Liver (tissue), 9 donors: ENCODE measurements around the gene RALGPS2. TPM values are rescaled to one million over a fixed set of nuclear protein-coding genes. Genes with fewer than 3 reads are reported as not detected.

Experiments used
- DNase-seq: peaks from one replicate; pipeline ENCODE4 v3.0.0-alpha.2; 2017; ENCODE audit warnings: low spot score
- H3K27ac ChIP-seq, 2 donors: one replicate each; pipeline ENCODE4 v1.7.0; 2013; ENCODE audit warnings: inconsistent platforms in 2 of 2, low read length in 2 of 2, control low read depth in 1 of 2, low read depth in 1 of 2, mild to moderate bottlenecking in 1 of 2
- H3K27me3 ChIP-seq, 4 donors: one replicate each; pipeline versions ENCODE4 v1.6.1 to v1.7.0; 2013; ENCODE audit warnings: low read length in 3 of 4, inconsistent platforms in 1 of 4, mild to moderate bottlenecking in 1 of 4, moderate library complexity in 1 of 4; ENCODE audit not compliant: control insufficient read depth in 4 of 4, insufficient read depth in 4 of 4
- H3K36me3 ChIP-seq, 4 donors: one replicate each; pipeline versions ENCODE4 v1.6.1 to v1.7.0; 2013; ENCODE audit warnings: low read length in 3 of 4, mild to moderate bottlenecking in 3 of 4, low read depth in 1 of 4, moderate library complexity in 1 of 4; ENCODE audit not compliant: control insufficient read depth in 4 of 4, insufficient read depth in 3 of 4
- H3K4me1 ChIP-seq, 4 donors: one replicate each; pipeline versions ENCODE4 v1.6.1 to v1.7.0; 2013; ENCODE audit warnings: low read length in 3 of 4, mild to moderate bottlenecking in 3 of 4, moderate library complexity in 1 of 4; ENCODE audit not compliant: control insufficient read depth in 4 of 4, insufficient read depth in 4 of 4
- H3K4me3 ChIP-seq, 3 donors: one replicate each; pipeline versions ENCODE4 v1.6.1 to v1.7.0; 2013; ENCODE audit warnings: low read length in 3 of 3, control low read depth in 1 of 3, low read depth in 1 of 3, mild to moderate bottlenecking in 1 of 3
- H3K9ac ChIP-seq, 2 donors: one replicate each; pipeline ENCODE4 v1.7.0; 2013; ENCODE audit warnings: low read length in 2 of 2, mild to moderate bottlenecking in 2 of 2, moderate library complexity in 2 of 2, control low read depth in 1 of 2, low read depth in 1 of 2
- H3K9me3 ChIP-seq, 4 donors: one replicate each; pipeline versions ENCODE4 v1.6.1 to v1.7.0; 2013; ENCODE audit warnings: low read length in 3 of 4; ENCODE audit not compliant: control insufficient read depth in 4 of 4
- ATF3 ChIP-seq: IDR thresholded peaks from 2 replicates; pipeline ENCODE4 v1.6.1; 2016; ENCODE audit warnings: antibody characterized with exemption
- CTCF ChIP-seq: fragments of 150-350 bp; IDR thresholded peaks from 2 replicates; pipeline ENCODE4 v1.5.1; 2017; ENCODE audit warnings: improper control_type of control experiment, low read depth, low read length; ENCODE audit not compliant: missing input control
- EGR1 ChIP-seq, 2 donors: IDR thresholded peaks; 2 replicates each; pipeline ENCODE4 v1.6.1; 2016 to 2018; ENCODE audit warnings: antibody characterized with exemption in 2 of 2, low read depth in 2 of 2
- FOXA1 ChIP-seq: IDR thresholded peaks from 2 replicates; pipeline ENCODE4 v1.6.1; 2016; ENCODE audit warnings: antibody characterized with exemption
- FOXA2 ChIP-seq: IDR thresholded peaks from 2 replicates; pipeline ENCODE4 v1.6.1; 2016; ENCODE audit warnings: antibody characterized with exemption
- GABPA ChIP-seq, 2 donors: IDR thresholded peaks in 1 of 2; conservative IDR thresholded peaks in 1 of 2; 2 replicates each; pipeline ENCODE4 v1.6.1; 2016; ENCODE audit warnings: antibody characterized with exemption in 2 of 2, mild to moderate bottlenecking in 1 of 2, moderate library complexity in 1 of 2
- HNF4A ChIP-seq, 2 donors: conservative IDR thresholded peaks; 2 replicates each; pipeline ENCODE4 v1.6.1; 2016; ENCODE audit warnings: antibody characterized with exemption in 2 of 2, mild to moderate bottlenecking in 2 of 2
- JUND ChIP-seq, 2 donors: IDR thresholded peaks; 2 replicates each; pipeline ENCODE4 v1.6.1; 2016; ENCODE audit warnings: antibody characterized with exemption in 2 of 2
- MAX ChIP-seq: IDR thresholded peaks from 2 replicates; pipeline ENCODE4 v1.6.1; 2016; ENCODE audit warnings: antibody characterized with exemption
- NR2F2 ChIP-seq: IDR thresholded peaks from 2 replicates; pipeline ENCODE4 v1.6.1; 2016; ENCODE audit warnings: antibody characterized with exemption
- RAD21 ChIP-seq, 2 donors: IDR thresholded peaks; 2 replicates each; pipeline ENCODE4 v1.6.1; 2016; ENCODE audit warnings: antibody characterized with exemption in 2 of 2, mild to moderate bottlenecking in 2 of 2
- REST ChIP-seq: IDR thresholded peaks from 2 replicates; pipeline ENCODE4 v1.6.1; 2016; ENCODE audit warnings: antibody characterized with exemption, mild to moderate bottlenecking
- RXRA ChIP-seq, 2 donors: IDR thresholded peaks; 2 replicates each; pipeline ENCODE4 v1.6.1; 2017 to 2018; ENCODE audit warnings: antibody characterized with exemption in 2 of 2, mild to moderate bottlenecking in 1 of 2
- SP1 ChIP-seq: IDR thresholded peaks from 2 replicates; pipeline ENCODE4 v1.6.1; 2018; ENCODE audit warnings: antibody characterized with exemption, mild to moderate bottlenecking
- TAF1 ChIP-seq: conservative IDR thresholded peaks from 2 replicates; pipeline ENCODE4 v1.6.1; 2016; ENCODE audit warnings: antibody characterized with exemption, mild to moderate bottlenecking
- YY1 ChIP-seq: IDR thresholded peaks from 2 replicates; pipeline ENCODE4 v1.6.1; 2016; ENCODE audit warnings: antibody characterized with exemption, mild to moderate bottlenecking
- ZBTB33 ChIP-seq: IDR thresholded peaks from 2 replicates; pipeline ENCODE4 v1.6.1; 2016; ENCODE audit warnings: antibody characterized with exemption
- WGBS: extraction: QIAGEN DNeasy Blood & Tissue Kit; methylation state at CpG from one replicate; pipeline ENCODE4 v1.1.7; 2013; 5-methylcytosine and 5-hydroxymethylcytosine counted together
- polyA plus RNA-seq, 2 donors: library from polyadenylated mRNA; stranded (reverse) in 1 of 2; unstranded in 1 of 2; fragments of 200-250 nt in 1 of 2; fragments of >200 nt in 1 of 2; fragmentation: Nextera tagmentation in 1 of 2; extraction: Ambion mirVana in 1 of 2; gene quantifications; one replicate each; pipeline versions ENCODE4 v1.2.1 to v1.2.3, GENCODE V29; 2013 to 2015
- total RNA-seq, 2 donors: library from RNA; depleted of rRNA; stranded (reverse); fragments of >200 nt; gene quantifications; one replicate each; pipeline ENCODE4 v1.2.3, GENCODE V29; 2014
- donor health status: healthy.
- donor health status: healthy.
- donor health status: healthy.
- donor health status: healthy.
- donor health status: healthy.

Gene RALGPS2
- total and polyA plus RNA-seq, 4 donors, result 8.1 to 39.2 (median 16.9) TPM

- Histone ChIP-seq H3K4me3 (no peak overlapping the region), H3K36me3 (no peaks in the 10 kb centered on the region), H3K9ac (no peak overlapping the region), H3K4me1 (no peaks in the 10 kb centered on the region), H3K27ac (no peak overlapping the region), H3K27me3 (no peaks in the 10 kb centered on the region), H3K9me3 (no peaks in the 10 kb centered on the region)
- WGBS, result 99% methylated on average over 2 of the region's 2 CpGs
- TF ChIP-seq NR2F2 (no peak), RAD21 (IDR thresholded peaks at IDR 0.05) (no peak), GABPA (IDR thresholded peaks at IDR 0.05 in 1 of 2, conservative IDR thresholded peaks at IDR 0.05 in 1 of 2) (no peak), ZBTB33 (no peak), RXRA (IDR thresholded peaks at IDR 0.05) (no peak), TAF1 (no peak), REST (no peak), ATF3 (no peak), YY1 (no peak), JUND (IDR thresholded peaks at IDR 0.05) (no peak), MAX (no peak)
- DNase-seq, result no peak
Observed at GRCh38 chr1:178857126-178857525, 132.1 kb downstream of the RALGPS2 start.

GRCh38 chr1:178862416-178862815, 137.4 kb downstream of the RALGPS2 start:
- DNase-seq, result no peak
- Histone ChIP-seq H3K4me3 (no peak overlapping the region), H3K36me3 (peaks cover 0 to 3% (median under 1%) of the 10 kb centered on the region in 4 donors), H3K27me3 (no peaks in the 10 kb centered on the region), H3K9me3 (no peaks in the 10 kb centered on the region), H3K9ac (no peak overlapping the region), H3K27ac (no peak overlapping the region), H3K4me1 (peaks cover 0 to 12% (median 0%) of the 10 kb centered on the region in 4 donors)
- no peak for TF ChIP-seq RXRA (IDR thresholded peaks at IDR 0.05)
- no peak for TF ChIP-seq EGR1 (IDR thresholded peaks at IDR 0.05; ENCODE audit: low read depth in 2 of 2)
- no peak for TF ChIP-seq HNF4A (conservative IDR thresholded peaks at IDR 0.05)
- TF ChIP-seq CTCF, result no peak
- TF ChIP-seq FOXA2, result no peak
- TF ChIP-seq TAF1, result no peak
- no peak for TF ChIP-seq FOXA1
- no peak for TF ChIP-seq JUND (IDR thresholded peaks at IDR 0.05)
- TF ChIP-seq RAD21 (IDR thresholded peaks at IDR 0.05), result no peak
- no peak for TF ChIP-seq SP1
- WGBS, result 98% methylated on average over 3 of the region's 3 CpGs
